Measurements from ENCODE around the gene IGFL3.
"Not testable (repeated sequence)": the region's sequence is repeated elsewhere in the genome, so short reads cannot be mapped to it uniquely, and the experiment has no call there.

IGFL3 gene

DNA sequence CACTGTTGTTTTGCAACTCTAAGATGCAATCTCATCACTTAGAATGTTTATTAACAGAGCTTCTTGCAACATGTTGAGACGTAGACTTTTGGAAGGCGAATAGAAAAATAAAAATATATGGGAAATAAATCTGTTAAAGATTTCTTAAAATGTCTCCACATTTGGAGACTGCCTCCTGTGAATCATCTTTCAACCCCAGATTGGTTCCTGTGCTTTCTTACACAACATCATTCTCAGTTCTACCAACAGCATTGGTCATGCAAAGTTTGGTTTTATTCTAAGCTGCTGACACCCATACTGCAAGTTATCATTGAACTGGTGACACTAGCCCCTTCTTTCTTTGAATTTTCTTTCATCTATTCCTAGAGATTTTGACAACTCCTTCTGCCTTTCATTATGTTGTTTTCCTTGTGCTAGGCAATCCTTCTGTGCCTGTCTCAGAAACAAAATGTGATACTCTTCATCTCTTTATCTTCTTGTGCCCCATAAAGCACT, 1.6 kb upstream of the IGFL3 start:
- Histone ChIP-seq H3K9ac (no peak overlapping the region), H3K4me3 (no peak overlapping the region), H3K27me3 (no peaks in the 10 kb centered on the region), H4K20me1 (no peaks in the 10 kb centered on the region), H3K27ac (no peak overlapping the region), H3K36me3 (no peaks in the 10 kb centered on the region), H3K9me3 (no peaks in the 10 kb centered on the region), H3K4me2 (no peak overlapping the region), H3K4me1 (no peaks in the 10 kb centered on the region)
- no peak for TF ChIP-seq Cebpa-rat (IDR thresholded peaks at IDR 0.05)

GRCh38 chr19:46125447-46125846, 959 bp upstream of the IGFL3 start:
- Histone ChIP-seq H3K27ac (no peak overlapping the region), H3K27me3 (no peaks in the 10 kb centered on the region), H4K20me1 (no peaks in the 10 kb centered on the region), H3K4me1 (no peaks in the 10 kb centered on the region), H3K9me3 (no peaks in the 10 kb centered on the region), H3K36me3 (no peaks in the 10 kb centered on the region), H3K4me2 (no peak overlapping the region), H3K4me3 (no peak overlapping the region), H3K9ac (no peak overlapping the region)
- no peak for TF ChIP-seq Cebpa-rat (IDR thresholded peaks at IDR 0.05)

DNA sequence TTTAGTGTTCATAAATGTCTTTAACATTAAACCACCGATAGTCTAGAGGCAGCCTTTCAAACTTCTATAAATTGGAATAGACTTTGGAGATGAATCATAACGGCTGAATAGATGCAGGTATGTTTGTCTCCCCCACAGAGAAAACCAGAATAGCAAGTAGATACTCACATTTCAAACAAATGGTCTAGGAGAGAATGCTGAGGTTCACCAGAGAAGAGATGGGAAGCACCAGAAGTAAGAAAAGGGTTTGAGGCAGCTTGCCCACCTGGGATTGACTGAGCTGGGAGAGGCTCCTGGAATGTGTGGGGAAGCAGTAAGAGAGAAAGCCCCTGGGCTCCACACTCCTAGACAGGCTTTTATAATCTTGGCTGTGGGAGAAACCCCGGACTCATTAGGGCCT, 6.4 kb downstream of the IGFL3 start:
- no peak overlapping the region for H3K9ac ChIP-seq
- H3K36me3 ChIP-seq, result no peaks in the 10 kb centered on the region
- no peak for TF ChIP-seq Cebpa-rat (IDR thresholded peaks at IDR 0.05)
- no peaks in the 10 kb centered on the region for H4K20me1 ChIP-seq
- H3K4me2 ChIP-seq, result no peak overlapping the region
- H3K4me3 ChIP-seq, result no peak overlapping the region
- no peak overlapping the region for H3K27ac ChIP-seq
- H3K4me1 ChIP-seq, result no peaks in the 10 kb centered on the region
- no peaks in the 10 kb centered on the region for H3K27me3 ChIP-seq
- peaks cover 4% of the 10 kb centered on the region; the same call in 1 of the 2 replicates for H3K9me3 ChIP-seq

DNA sequence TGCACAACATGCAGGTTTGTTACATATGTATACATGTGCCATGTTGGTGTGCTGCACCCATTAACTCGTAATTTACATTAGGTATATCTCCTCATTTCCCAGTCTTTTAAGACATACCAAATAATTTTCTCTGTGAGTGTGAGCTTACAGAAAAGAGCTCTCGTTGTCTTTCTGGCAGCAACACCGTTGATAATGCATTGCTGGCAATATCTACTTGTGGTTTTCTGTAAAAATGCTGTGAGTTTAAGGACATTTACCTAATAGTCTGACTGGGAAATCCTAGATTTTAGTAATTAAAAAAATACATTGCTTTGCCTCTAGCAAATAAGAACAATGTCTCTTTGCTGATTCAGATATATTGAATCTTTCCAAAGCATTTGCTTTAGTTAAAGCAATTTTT, 8.4 kb downstream of the IGFL3 start:
- Histone ChIP-seq H3K9ac (no peak overlapping the region), H4K20me1 (no peaks in the 10 kb centered on the region), H3K27ac (no peak overlapping the region), H3K4me3 (no peak overlapping the region), H3K27me3 (no peaks in the 10 kb centered on the region), H3K36me3 (no peaks in the 10 kb centered on the region), H3K9me3 (peaks cover 4% of the 10 kb centered on the region; the same call in 1 of the 2 replicates), H3K4me2 (no peak overlapping the region), H3K4me1 (no peaks in the 10 kb centered on the region)
- no peak for TF ChIP-seq Cebpa-rat (IDR thresholded peaks at IDR 0.05)

- TF ChIP-seq Cebpa-rat (IDR thresholded peaks at IDR 0.05), result no peak
- Histone ChIP-seq H3K36me3 (no peaks in the 10 kb centered on the region), H3K9me3 (peaks cover 4% of the 10 kb centered on the region; the same call in 1 of the 2 replicates), H4K20me1 (no peaks in the 10 kb centered on the region), H3K4me1 (no peaks in the 10 kb centered on the region), H3K27me3 (no peaks in the 10 kb centered on the region), H3K27ac (no peak overlapping the region), H3K4me2 (no peak overlapping the region), H3K4me3 (no peak overlapping the region), H3K9ac (no peak overlapping the region)
These were observed 8.9 kb downstream of the IGFL3 start for GRCh38 chr19:46115396-46116106.

DNA sequence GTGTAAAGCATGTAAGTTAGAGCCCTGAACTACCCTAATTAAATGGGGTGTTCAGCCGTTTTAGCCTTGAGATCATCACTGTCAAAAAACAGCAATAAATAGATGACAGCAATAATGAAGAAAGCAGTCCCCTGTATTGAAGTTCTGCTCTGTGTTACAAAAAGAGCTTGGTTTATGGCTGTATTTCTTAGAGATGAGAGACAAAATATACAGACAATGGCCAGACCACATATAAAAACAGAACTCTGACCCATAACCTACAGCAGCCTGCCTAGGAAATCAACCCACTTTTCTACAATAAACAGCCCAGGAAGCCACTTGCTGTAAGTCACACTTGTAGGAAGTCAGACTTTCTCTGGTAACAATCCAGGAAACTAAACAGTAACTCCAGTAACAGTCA, 10.8 kb downstream of the IGFL3 start:
- H4K20me1 ChIP-seq, result no peaks in the 10 kb centered on the region
- TF ChIP-seq Cebpa-rat (IDR thresholded peaks at IDR 0.05), result no peak
- H3K4me1 ChIP-seq, result no peaks in the 10 kb centered on the region
- H3K4me3 ChIP-seq, result no peak overlapping the region
- H3K27me3 ChIP-seq, result no peaks in the 10 kb centered on the region
- no peak overlapping the region for H3K9ac ChIP-seq
- no peaks in the 10 kb centered on the region for H3K9me3 ChIP-seq
- H3K4me2 ChIP-seq, result no peak overlapping the region
- H3K36me3 ChIP-seq, result no peaks in the 10 kb centered on the region
- no peak overlapping the region for H3K27ac ChIP-seq

- H3K9me3 ChIP-seq, result no peaks in the 10 kb centered on the region
- TF ChIP-seq Cebpa-rat (IDR thresholded peaks at IDR 0.05), result no peak
- no peak overlapping the region for H3K4me2 ChIP-seq
- H3K27me3 ChIP-seq, result no peaks in the 10 kb centered on the region
- H3K27ac ChIP-seq, result no peak overlapping the region
- no peaks in the 10 kb centered on the region for H4K20me1 ChIP-seq
- no peak overlapping the region for H3K4me3 ChIP-seq
- no peaks in the 10 kb centered on the region for H3K36me3 ChIP-seq
- no peaks in the 10 kb centered on the region for H3K4me1 ChIP-seq
- no peak overlapping the region for H3K9ac ChIP-seq
These were observed 12.0 kb downstream of the IGFL3 start for GRCh38 chr19:46112527-46112926.

GRCh38 chr19:46111376-46111775, 13.1 kb downstream of the IGFL3 start:
- Histone ChIP-seq H4K20me1 (no peaks in the 10 kb centered on the region), H3K27me3 (no peaks in the 10 kb centered on the region), H3K4me1 (no peaks in the 10 kb centered on the region), H3K9me3 (no peaks in the 10 kb centered on the region), H3K27ac (no peak overlapping the region), H3K9ac (no peak overlapping the region), H3K4me3 (no peak overlapping the region), H3K4me2 (no peak overlapping the region), H3K36me3 (no peaks in the 10 kb centered on the region)
- no peak for TF ChIP-seq Cebpa-rat (IDR thresholded peaks at IDR 0.05)

DNA sequence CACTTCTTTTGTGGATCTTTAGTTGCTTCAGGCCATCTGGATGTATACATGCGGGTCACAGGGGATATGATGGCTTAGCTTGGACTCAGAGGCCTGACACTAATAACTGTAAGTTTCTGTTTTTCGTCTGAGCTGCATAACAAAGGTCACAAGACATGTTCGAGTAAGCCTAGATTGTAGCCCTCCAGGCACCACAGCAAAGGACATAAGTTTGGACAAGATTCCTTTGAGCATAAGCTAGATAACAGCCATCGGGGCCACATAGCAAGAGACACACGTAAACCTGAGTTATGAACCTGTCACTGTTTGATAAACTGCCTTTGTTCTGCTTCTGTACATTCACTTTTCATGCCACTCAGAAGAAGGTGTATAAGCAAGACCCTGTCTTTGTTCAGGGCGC, 14.6 kb downstream of the IGFL3 start:
- H3K36me3 ChIP-seq, result no peaks in the 10 kb centered on the region
- peaks cover 14% of the 10 kb centered on the region for H3K9me3 ChIP-seq
- TF ChIP-seq Cebpa-rat (IDR thresholded peaks at IDR 0.05), result no peak

DNA sequence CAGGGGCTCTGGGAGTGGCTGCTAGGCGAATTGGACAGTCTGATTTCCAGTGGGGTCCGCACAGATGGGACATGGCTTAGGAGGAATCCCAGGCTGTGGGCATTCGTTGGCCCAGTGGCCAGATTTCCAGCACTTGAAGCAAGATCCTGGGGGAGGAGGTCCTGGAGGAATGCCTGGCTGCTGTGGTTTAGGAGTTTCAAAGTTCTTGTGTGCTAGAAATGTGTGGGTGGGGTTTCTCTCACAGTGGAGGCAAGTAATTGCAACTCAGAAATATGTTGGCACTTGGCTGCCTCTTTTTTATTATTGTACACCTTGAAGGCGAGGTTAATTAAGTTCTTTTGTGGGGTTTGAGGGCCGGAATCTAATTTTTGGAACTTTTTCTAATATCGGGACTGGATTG, 17.1 kb downstream of the IGFL3 start:
- H3K27ac ChIP-seq, result no peak overlapping the region
- no peaks in the 10 kb centered on the region for H3K4me1 ChIP-seq
- H3K27me3 ChIP-seq, result no peaks in the 10 kb centered on the region
- no peaks in the 10 kb centered on the region for H4K20me1 ChIP-seq
- H3K4me3 ChIP-seq, result no peak overlapping the region
- H3K9me3 ChIP-seq, result peaks cover 31% of the 10 kb centered on the region
- no peaks in the 10 kb centered on the region for H3K36me3 ChIP-seq
- no peak for TF ChIP-seq Cebpa-rat (IDR thresholded peaks at IDR 0.05)
- no peak overlapping the region for H3K4me2 ChIP-seq
- H3K9ac ChIP-seq, result no peak overlapping the region

More for the DNA sequence above, 14.6 kb downstream of the IGFL3 start:
- H4K20me1 ChIP-seq, result no peaks in the 10 kb centered on the region
- H3K4me3 ChIP-seq, result no peak overlapping the region
- no peaks in the 10 kb centered on the region for H3K27me3 ChIP-seq
- H3K4me2 ChIP-seq, result no peak overlapping the region
- H3K27ac ChIP-seq, result no peak overlapping the region
- H3K9ac ChIP-seq, result no peak overlapping the region
- H3K4me1 ChIP-seq, result no peaks in the 10 kb centered on the region

GRCh38 chr19:46102333-46102732, 22.2 kb downstream of the IGFL3 start:
- H3K4me1 ChIP-seq, H3K4me2 ChIP-seq, H3K27ac ChIP-seq, H4K20me1 ChIP-seq, H3K27me3 ChIP-seq, H3K9ac ChIP-seq, H3K36me3 ChIP-seq, H3K4me3 ChIP-seq: not testable (repeated sequence)
- H3K9me3 ChIP-seq, result peaks cover 57% of the 10 kb centered on the region

All from BLaER1 (cell line).